HG02973 (cell line): ENCODE results near the gene NCAM1.

Experiments used
- ATAC-seq: cut with Tn5 transposase; IDR thresholded peaks from one replicate; pipeline ENCODE4 v1.9.1; 2021; ENCODE audit warnings: moderate library complexity; ENCODE audit not compliant: unreplicated experiment

The NCAM1 gene

GRCh38 chr11:113121746-113122145 is 160.5 kb downstream of the NCAM1 start:
- no peak for ATAC-seq

GRCh38 chr11:113124006-113124405 is 162.8 kb downstream of the NCAM1 start:
- no peak for ATAC-seq

- ATAC-seq = no peak
These were observed 163.4 kb downstream of the NCAM1 start for GRCh38 chr11:113124578-113124977.

GRCh38 chr11:113129261-113129992 is 168.2 kb downstream of the NCAM1 start:
- ATAC-seq = no peak

- ATAC-seq = no peak
These were observed 170.0 kb downstream of the NCAM1 start for GRCh38 chr11:113131036-113131775.

GRCh38 chr11:113133071-113133470 is 171.9 kb downstream of the NCAM1 start:
- no peak for ATAC-seq

GRCh38 chr11:113134626-113135025 is 173.4 kb downstream of the NCAM1 start:
- ATAC-seq = no peak

- ATAC-seq = no peak
These were observed 176.7 kb downstream of the NCAM1 start for GRCh38 chr11:113137713-113138529.

- no peak for ATAC-seq
These were observed 177.5 kb downstream of the NCAM1 start for GRCh38 chr11:113138731-113139130.

GRCh38 chr11:113141010-113141409 is 179.8 kb downstream of the NCAM1 start:
- ATAC-seq = no peak

- ATAC-seq = no peak
These were observed 181.3 kb downstream of the NCAM1 start for GRCh38 chr11:113142508-113142907.

- ATAC-seq = no peak
These were observed 186.0 kb downstream of the NCAM1 start for GRCh38 chr11:113147249-113147648.

- no peak for ATAC-seq
These were observed 186.9 kb downstream of the NCAM1 start for GRCh38 chr11:113148076-113148475.

GRCh38 chr11:113148652-113149051 is 187.4 kb downstream of the NCAM1 start:
- ATAC-seq = no peak

- ATAC-seq = no peak
These were observed 190.3 kb downstream of the NCAM1 start for GRCh38 chr11:113151521-113151920.

- ATAC-seq = no peak
These were observed 191.3 kb downstream of the NCAM1 start for GRCh38 chr11:113152500-113152899.

- no peak for ATAC-seq
These were observed 192.6 kb downstream of the NCAM1 start for GRCh38 chr11:113153847-113154246.

GRCh38 chr11:113159988-113160807 is 199.0 kb downstream of the NCAM1 start:
- ATAC-seq = no peak

GRCh38 chr11:113160808-113161124 is 199.5 kb downstream of the NCAM1 start:
- ATAC-seq = no peak

- no peak for ATAC-seq
These were observed 200.7 kb downstream of the NCAM1 start for GRCh38 chr11:113161711-113162591.
